Nephron progenitor cell (in vitro differentiated cells): ENCODE measurements around the gene ZNF362.

Source experiments
- DNase-seq: peaks from one replicate; pipeline ENCODE4 v3.0.0; 2021
- H3K27ac Mint-ChIP-seq: 2 replicates; pipeline ENCODE4 v1.8.0; 2021; ENCODE audit warnings: mild to moderate bottlenecking, moderate library complexity, mixed read lengths
- H3K27me3 Mint-ChIP-seq: 2 replicates; pipeline ENCODE4 v1.8.0; 2021; ENCODE audit warnings: mild to moderate bottlenecking, low read depth, mixed read lengths; ENCODE audit not compliant: poor library complexity
- H3K36me3 Mint-ChIP-seq: 2 replicates; pipeline ENCODE4 v1.8.0; 2021; ENCODE audit warnings: low read depth, mixed read lengths
- H3K4me1 Mint-ChIP-seq: 2 replicates; pipeline ENCODE4 v1.8.0; 2021; ENCODE audit warnings: mixed read lengths
- H3K4me3 Mint-ChIP-seq: 2 replicates; pipeline ENCODE4 v1.8.0; 2021; ENCODE audit warnings: mild to moderate bottlenecking, moderate library complexity, mixed read lengths
- H3K9me3 Mint-ChIP-seq: 2 replicates; pipeline ENCODE4 v1.8.0; 2021; ENCODE audit warnings: mild to moderate bottlenecking, moderate library complexity, mixed read lengths
- TF ChIP-seq, protein P1 (sequence below): fragments of 200-600 bp; sonication (generic); IDR thresholded peaks from 2 replicates; pipeline ENCODE4 v1.5.0; 2021; ENCODE audit warnings: antibody characterized with exemption

ZNF362 gene

DNA sequence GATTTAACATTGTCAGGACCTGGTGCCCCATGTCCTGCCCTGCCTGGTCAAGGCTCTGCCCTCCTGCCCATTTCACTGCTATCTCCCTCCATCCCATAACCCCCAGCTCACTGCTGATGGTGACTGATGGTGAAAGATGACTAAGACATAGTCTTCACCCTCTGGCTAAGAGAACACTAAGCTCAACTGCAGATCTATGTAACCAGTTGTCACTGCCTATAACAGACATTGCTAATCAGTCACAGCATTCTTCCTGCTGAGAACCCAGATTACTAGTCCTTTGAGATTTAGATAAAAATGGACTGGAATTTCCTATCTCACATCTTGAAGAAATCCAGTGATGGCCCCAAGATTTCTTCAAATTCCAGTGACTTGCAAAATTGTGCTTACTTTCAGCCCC, 8.0 kb upstream of the ZNF362 start:
- Mint-ChIP-seq H3K27ac (no peak overlapping the region), H3K36me3 (no peaks in the 10 kb centered on the region), H3K27me3 (peaks cover 4% of the 10 kb centered on the region), H3K4me1 (peaks cover 57% of the 10 kb centered on the region), H3K9me3 (peaks cover 5% of the 10 kb centered on the region), H3K4me3 (no peak overlapping the region)
- TF ChIP-seq, protein P1, sequence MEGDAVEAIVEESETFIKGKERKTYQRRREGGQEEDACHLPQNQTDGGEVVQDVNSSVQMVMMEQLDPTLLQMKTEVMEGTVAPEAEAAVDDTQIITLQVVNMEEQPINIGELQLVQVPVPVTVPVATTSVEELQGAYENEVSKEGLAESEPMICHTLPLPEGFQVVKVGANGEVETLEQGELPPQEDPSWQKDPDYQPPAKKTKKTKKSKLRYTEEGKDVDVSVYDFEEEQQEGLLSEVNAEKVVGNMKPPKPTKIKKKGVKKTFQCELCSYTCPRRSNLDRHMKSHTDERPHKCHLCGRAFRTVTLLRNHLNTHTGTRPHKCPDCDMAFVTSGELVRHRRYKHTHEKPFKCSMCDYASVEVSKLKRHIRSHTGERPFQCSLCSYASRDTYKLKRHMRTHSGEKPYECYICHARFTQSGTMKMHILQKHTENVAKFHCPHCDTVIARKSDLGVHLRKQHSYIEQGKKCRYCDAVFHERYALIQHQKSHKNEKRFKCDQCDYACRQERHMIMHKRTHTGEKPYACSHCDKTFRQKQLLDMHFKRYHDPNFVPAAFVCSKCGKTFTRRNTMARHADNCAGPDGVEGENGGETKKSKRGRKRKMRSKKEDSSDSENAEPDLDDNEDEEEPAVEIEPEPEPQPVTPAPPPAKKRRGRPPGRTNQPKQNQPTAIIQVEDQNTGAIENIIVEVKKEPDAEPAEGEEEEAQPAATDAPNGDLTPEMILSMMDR, result no peak
- DNase-seq, result no peak

DNA sequence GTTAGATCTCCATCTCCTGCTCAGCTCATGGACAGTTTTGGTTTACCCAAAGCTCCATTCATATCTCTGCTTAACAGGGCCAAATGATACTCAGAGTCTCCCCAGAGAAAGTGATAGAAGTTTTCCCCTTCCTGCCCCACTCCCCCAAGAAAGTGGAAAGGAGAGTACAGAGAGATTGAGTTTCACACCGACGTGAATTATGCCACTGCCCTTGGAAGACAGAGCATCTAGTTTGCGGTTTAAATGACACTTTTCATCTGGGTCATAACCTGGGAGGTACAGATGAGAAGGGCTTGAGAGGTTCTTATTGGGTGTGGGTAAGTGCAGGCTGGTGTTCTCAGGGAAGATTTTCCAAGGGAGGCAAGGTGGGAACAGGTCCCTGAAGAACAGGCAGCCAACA, 6.9 kb upstream of the ZNF362 start:
- TF ChIP-seq, protein P1, result no peak
- Mint-ChIP-seq H3K27ac (peak overlapping the region; percentile 29), H3K27me3 (peaks cover 10% of the 10 kb centered on the region), H3K4me1 (peaks cover 54% of the 10 kb centered on the region), H3K9me3 (peaks cover 5% of the 10 kb centered on the region), H3K4me3 (no peak overlapping the region), H3K36me3 (no peaks in the 10 kb centered on the region)
- DNase-seq, result no peak

DNA sequence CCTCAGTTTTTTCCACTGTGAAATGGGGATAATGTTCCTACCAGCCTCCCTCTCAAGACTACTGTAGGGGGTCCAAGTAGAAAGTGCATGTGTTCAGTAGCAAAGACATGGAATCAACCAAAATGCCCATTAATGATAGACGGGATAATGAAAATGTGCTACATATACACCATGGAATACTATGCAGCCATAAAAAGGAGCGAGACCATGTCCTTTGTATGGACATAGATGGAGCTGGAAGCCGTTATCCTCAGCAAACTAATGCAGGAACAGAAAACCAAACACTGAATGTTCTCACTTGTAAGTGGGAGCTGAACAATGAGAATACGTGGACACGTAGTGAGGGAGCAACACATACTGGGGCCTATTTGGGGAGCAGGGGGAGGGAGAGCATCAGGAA, 6.1 kb upstream of the ZNF362 start:
- TF ChIP-seq, protein P1, result no peak
- Mint-ChIP-seq H3K27me3 (peaks cover 10% of the 10 kb centered on the region), H3K36me3 (no peaks in the 10 kb centered on the region), H3K4me3 (no peak overlapping the region), H3K27ac (no peak overlapping the region), H3K4me1 (peaks cover 54% of the 10 kb centered on the region), H3K9me3 (peaks cover 5% of the 10 kb centered on the region)
- no peak for DNase-seq

DNA sequence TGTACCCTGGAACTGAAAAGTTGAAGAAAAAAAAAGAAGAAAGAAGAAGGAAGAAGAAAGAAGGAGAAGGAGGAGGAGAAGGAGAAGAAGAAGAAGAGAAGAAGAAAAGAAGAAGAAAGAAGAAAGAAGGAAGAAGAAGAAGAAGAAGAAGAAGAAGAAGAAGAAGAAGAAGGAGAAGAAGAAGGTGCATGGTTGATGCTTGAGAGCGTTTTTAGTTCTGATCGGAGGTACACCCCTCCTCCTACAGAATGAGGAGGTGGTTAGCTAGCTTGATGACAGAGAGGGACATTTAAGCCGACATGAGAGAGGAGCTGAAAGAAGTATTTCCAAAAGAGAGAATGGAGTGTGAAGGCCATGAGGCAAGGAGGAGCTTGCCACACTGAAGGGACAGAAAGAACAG, 5.6 kb upstream of the ZNF362 start:
- Mint-ChIP-seq H3K9me3 (peaks cover 5% of the 10 kb centered on the region), H3K4me3 (no peak overlapping the region), H3K27ac (no peak overlapping the region), H3K36me3 (no peaks in the 10 kb centered on the region), H3K27me3 (peaks cover 10% of the 10 kb centered on the region), H3K4me1 (peaks cover 51% of the 10 kb centered on the region)
- no peak for DNase-seq
- TF ChIP-seq, protein P1, result no peak

DNA sequence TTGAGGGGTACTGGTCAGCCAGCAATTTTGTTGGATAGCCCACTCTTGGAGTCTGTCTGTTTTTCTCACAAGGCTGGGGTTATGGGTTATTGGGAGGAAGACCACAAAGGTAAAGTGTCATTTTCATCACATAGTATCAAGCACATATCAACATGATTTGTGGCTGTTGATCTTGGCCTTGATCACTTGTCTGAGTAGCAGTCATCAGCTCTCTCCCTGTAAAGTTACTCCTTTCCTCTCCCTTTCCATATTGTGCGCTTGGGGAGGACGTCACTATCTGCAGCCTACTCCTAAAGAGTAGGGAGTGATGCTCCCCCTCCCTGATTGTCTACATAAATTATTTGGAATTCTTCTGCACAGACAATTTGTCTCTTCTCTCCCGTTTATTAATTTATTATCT, 1.8 kb upstream of the ZNF362 start:
- no peak for DNase-seq
- Mint-ChIP-seq H3K4me1 (peaks cover 42% of the 10 kb centered on the region), H3K4me3 (peak overlapping the region; percentile 35), H3K36me3 (no peaks in the 10 kb centered on the region), H3K27ac (peak overlapping the region; percentile 40), H3K9me3 (peaks cover 5% of the 10 kb centered on the region), H3K27me3 (peaks cover 10% of the 10 kb centered on the region)
- TF ChIP-seq, protein P1, result no peak

DNA sequence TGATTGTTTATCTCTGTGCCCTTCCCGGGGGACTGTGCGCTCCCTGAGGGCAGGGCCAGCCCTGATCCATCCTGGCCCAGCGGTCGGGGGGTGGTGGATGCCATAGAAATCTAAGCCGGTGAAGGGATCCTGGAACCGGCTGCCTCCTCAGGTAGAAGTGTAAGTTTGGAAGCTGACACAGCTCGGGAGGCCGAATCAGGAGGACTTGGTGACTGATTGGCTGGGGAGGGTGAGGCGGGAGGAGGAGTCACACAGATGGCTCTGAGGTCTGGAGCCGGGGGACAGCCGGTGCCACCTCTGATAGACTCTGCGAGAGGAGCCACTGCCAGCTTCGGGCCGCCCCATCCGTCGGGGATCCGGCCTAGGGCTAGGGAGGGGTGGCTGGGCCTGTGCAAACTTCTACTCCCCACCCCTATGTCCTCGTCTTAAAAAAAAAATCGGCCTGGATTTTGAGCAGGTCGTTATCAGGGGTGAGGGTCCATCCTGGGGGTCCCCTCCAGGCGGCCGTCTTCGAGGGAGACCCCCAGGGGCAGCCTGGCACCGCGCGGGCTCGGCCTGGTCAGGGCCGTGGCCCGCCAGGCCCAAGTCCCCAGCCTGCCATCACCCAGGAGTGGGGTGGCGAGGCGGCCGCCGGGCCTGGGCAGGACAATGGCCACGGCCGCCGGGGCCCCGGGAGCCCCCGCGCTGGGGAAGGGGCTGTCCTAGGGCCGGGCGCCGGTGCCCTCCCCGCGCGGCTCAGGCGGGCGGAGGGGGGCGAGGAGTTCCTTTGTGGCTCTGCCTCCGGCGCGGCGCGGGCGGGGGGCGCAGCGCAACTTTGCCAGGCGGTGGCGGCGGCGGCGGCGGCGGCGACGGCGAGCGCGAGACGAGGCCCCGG, 708 bp upstream of the ZNF362 start:
- H3K4me1 Mint-ChIP-seq, result peaks cover 49% of the 10 kb centered on the region
- H3K4me3 Mint-ChIP-seq, result peak overlapping the region; percentile 74
- H3K9me3 Mint-ChIP-seq, result peaks cover 1% of the 10 kb centered on the region
- peak; percentile 64 for DNase-seq
- peaks cover 11% of the 10 kb centered on the region for H3K27me3 Mint-ChIP-seq
- H3K27ac Mint-ChIP-seq, result no peak overlapping the region
- TF ChIP-seq, protein P1, result no peak
- peaks cover 6% of the 10 kb centered on the region for H3K36me3 Mint-ChIP-seq
